T-cell (primary cell): ENCODE results near the gene SCAF1. TPM values are rescaled to one million over a fixed set of nuclear protein-coding genes. Genes with fewer than 3 reads are reported as not detected.

Experiments used
- ATAC-seq, 4 experiments: fragments of 200-7000 bp in 3 of 4; fragments of 150-1000 bp in 1 of 4; cut with Tn5 transposase; replicated peaks in 1 of 4; 1 replicate in 3 of 4; 2 replicates in 1 of 4; pipeline ENCODE4 v1.10.0; 2021; ENCODE audit warnings: moderate library complexity in 3 of 4, mild to moderate bottlenecking in 2 of 4, moderate number of reproducible peaks in 1 of 4
- CTCF ChIA-PET, 2 donors: fragments of 300-600 bp; sonication (Branson Sonifier 250); formaldehyde crosslinking; loops; one replicate each; lab custom pipeline; 2022; ENCODE audit warnings: antibody characterized with exemption in 2 of 2; lab: Charles Lee
- POLR2A ChIA-PET, 2 donors: fragments of 300-600 bp; sonication (Branson Sonifier 250); formaldehyde crosslinking; loops; one replicate each; lab custom pipeline; 2022; ENCODE audit warnings: antibody characterized with exemption in 2 of 2; lab: Charles Lee
- DNase-seq, 35 experiments: peaks; one replicate each; pipeline versions ENCODE4 v3.0.0 to v3.0.0-alpha.2; 2013 to 2023
- H3K27ac ChIP-seq: one replicate; pipeline ENCODE4 v1.5.1; 2013; ENCODE audit warnings: low read length
- H3K27me3 ChIP-seq, 2 experiments: replicated peaks in 1 of 2; 1 replicate in 1 of 2; 2 replicates in 1 of 2; pipeline versions ENCODE4 v1.6.1 to v1.7.0; 2013; ENCODE audit warnings: low read length in 1 of 2, mixed read lengths in 1 of 2; ENCODE audit not compliant: control insufficient read depth in 2 of 2, insufficient read depth in 2 of 2; ENCODE audit errors: extremely low read depth in 1 of 2
- H3K36me3 ChIP-seq, 2 donors: 1 replicate in 1 of 2; 2 replicates in 1 of 2; pipeline versions ENCODE4 v1.6.1 to v1.7.0; 2013; ENCODE audit warnings: low read length in 1 of 2; ENCODE audit not compliant: control insufficient read depth in 2 of 2, insufficient read depth in 1 of 2; ENCODE audit errors: extremely low read depth in 1 of 2
- H3K4me1 ChIP-seq, 2 experiments: 1 replicate in 1 of 2; 2 replicates in 1 of 2; pipeline versions ENCODE4 v1.6.1 to v1.7.0; 2013; ENCODE audit warnings: low read length in 2 of 2, mixed read lengths in 1 of 2; ENCODE audit not compliant: insufficient read depth in 2 of 2, control insufficient read depth in 1 of 2; ENCODE audit errors: extremely low read depth in 1 of 2
- H3K4me3 ChIP-seq, 2 donors: 1 replicate in 1 of 2; 2 replicates in 1 of 2; pipeline versions ENCODE4 v1.5.1 to v1.7.0; 2013; ENCODE audit warnings: mild to moderate bottlenecking in 2 of 2, low read length in 1 of 2, moderate library complexity in 1 of 2; ENCODE audit not compliant: control insufficient read depth in 1 of 2; ENCODE audit errors: extremely low read depth in 1 of 2
- H3K9me3 ChIP-seq: 2 replicates; pipeline ENCODE4 v1.7.0; 2013
- H3K27ac Mint-ChIP-seq, 2 donors: one replicate each; pipeline ENCODE4 v1.8.0; 2020 to 2021; ENCODE audit warnings: mild to moderate bottlenecking in 2 of 2, mixed read lengths in 2 of 2
- H3K27me3 Mint-ChIP-seq, 2 donors: one replicate each; pipeline ENCODE4 v1.8.0; 2021 to 2022; ENCODE audit warnings: mixed read lengths in 2 of 2
- H3K36me3 Mint-ChIP-seq: one replicate; pipeline ENCODE4 v1.8.0; 2021; ENCODE audit warnings: mixed read lengths
- H3K4me1 Mint-ChIP-seq, 3 donors: one replicate each; pipeline ENCODE4 v1.8.0; 2020 to 2022; ENCODE audit warnings: mixed read lengths in 3 of 3, mild to moderate bottlenecking in 1 of 3
- H3K4me3 Mint-ChIP-seq, 3 donors: one replicate each; pipeline ENCODE4 v1.8.0; 2020 to 2022; ENCODE audit warnings: mild to moderate bottlenecking in 3 of 3, mixed read lengths in 3 of 3, moderate library complexity in 3 of 3
- H3K9me3 Mint-ChIP-seq, 3 donors: one replicate each; pipeline ENCODE4 v1.8.0; 2020 to 2022; ENCODE audit warnings: mixed read lengths in 3 of 3
- WGBS: methylation state at CpG from one replicate; pipeline ENCODE4 v1.1.5; 2013; ENCODE audit warnings: missing lambda C conversion rate; ENCODE audit not compliant: insufficient coverage; 5-methylcytosine and 5-hydroxymethylcytosine counted together
- total RNA-seq, 35 experiments: library from RNA in 6 of 35; stranded (reverse) in 6 of 35; fragments of 120-200 nt in 1 of 35; gene quantifications; one replicate each; pipeline versions ENCODE4 v1.2.1 to v1.2.4 and lab custom pipeline; 2013 to 2026

SCAF1 gene
- total RNA-seq, 5 donors from 2014 or later (not counting 1 experiment from before 2014, with no cell fraction given) = 40.0 to 81.9 (median 75.4) TPM

DNA sequence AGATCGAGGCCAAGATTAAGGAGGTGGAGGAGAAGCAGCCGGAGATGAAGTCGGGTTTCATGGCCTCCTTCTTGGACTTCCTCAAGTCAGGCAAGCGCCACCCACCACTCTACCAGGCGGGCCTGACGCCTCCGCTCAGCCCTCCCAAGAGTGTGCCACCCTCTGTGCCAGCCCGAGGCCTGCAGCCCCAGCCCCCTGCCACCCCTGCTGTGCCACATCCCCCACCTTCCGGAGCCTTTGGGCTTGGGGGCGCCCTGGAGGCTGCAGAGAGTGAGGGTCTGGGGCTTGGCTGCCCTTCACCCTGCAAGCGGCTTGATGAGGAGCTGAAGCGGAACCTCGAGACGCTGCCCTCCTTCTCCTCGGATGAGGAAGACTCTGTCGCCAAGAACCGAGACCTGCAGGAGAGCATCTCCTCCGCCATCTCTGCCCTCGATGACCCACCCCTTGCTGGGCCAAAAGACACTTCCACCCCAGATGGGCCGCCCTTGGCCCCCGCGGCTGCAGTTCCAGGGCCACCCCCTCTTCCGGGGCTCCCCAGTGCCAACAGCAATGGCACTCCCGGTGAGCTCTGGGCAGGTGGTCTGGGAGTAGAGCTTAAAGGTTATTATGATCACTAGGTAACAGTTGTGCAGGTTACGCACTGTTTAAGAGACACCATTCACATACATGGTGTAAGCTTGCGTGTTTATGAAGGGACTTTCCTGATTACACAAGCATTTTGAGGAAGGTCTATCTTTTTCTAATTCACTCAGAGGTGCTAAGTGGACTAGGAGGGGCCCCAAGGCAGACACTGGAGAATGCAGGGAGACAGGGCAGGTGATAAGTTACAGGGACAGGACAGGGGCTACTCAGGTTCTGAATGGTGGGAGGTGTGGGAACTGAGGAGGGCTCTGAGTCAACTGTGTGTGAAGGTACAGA, 42.4 kb upstream of the SCAF1 start:
- no peak overlapping the region for H3K4me3 Mint-ChIP-seq
- CTCF ChIA-PET = interaction anchor here in 1 of 2 donors (0.7 kb wide), 1 partner anchor 50 kb away, joined by 5 read pairs; no protein-coding TSS in a partner anchor
- H3K36me3 ChIP-seq = peaks cover 25 to 75% of the 10 kb centered on the region in 2 donors
- H3K4me1 ChIP-seq = peaks cover 0 to 17% of the 10 kb centered on the region in 2 experiments
- 98% methylated on average over 12 of the region's 26 CpGs for WGBS
- H3K27ac Mint-ChIP-seq = peak overlapping the region in 1 of 2 donors; percentile 28
- H3K27me3 Mint-ChIP-seq = no peaks in the 10 kb centered on the region
- H3K4me3 ChIP-seq = no peak overlapping the region
- DNase-seq (no peak), ATAC-seq (no peak)
- no peaks in the 10 kb centered on the region for H3K9me3 ChIP-seq
- H3K27ac ChIP-seq = no peak overlapping the region
- H3K9me3 Mint-ChIP-seq = no peaks in the 10 kb centered on the region
- POLR2A ChIA-PET = no interaction called here
- H3K4me1 Mint-ChIP-seq = peaks cover 18 to 23% (median 20%) of the 10 kb centered on the region in 3 donors
- H3K36me3 Mint-ChIP-seq = peaks cover 21% of the 10 kb centered on the region
- no peaks in the 10 kb centered on the region for H3K27me3 ChIP-seq

- WGBS = 96% methylated on average over 28 of the region's 38 CpGs
- H3K4me3 Mint-ChIP-seq = no peak overlapping the region
- CTCF ChIA-PET = interaction anchor here in 1 of 2 donors (0.6 kb wide), 1 partner anchor 83 kb away, joined by 4 read pairs; no protein-coding TSS in a partner anchor
Observed at GRCh38 chr19:49601482-49602038, 40.4 kb upstream of the SCAF1 start.

GRCh38 chr19:49602806-49603205, 39.2 kb upstream of the SCAF1 start:
- H3K27me3 Mint-ChIP-seq = no peaks in the 10 kb centered on the region
- Histone ChIP-seq H3K4me3 (no peak overlapping the region), H3K36me3 (peaks cover 12 to 74% of the 10 kb centered on the region in 2 donors), H3K4me1 (peaks cover 0 to 17% of the 10 kb centered on the region in 2 experiments), H3K27me3 (no peaks in the 10 kb centered on the region), H3K27ac (no peak overlapping the region), H3K9me3 (no peaks in the 10 kb centered on the region)
- DNase-seq = no peak
- no peak overlapping the region for H3K27ac Mint-ChIP-seq
- no CpG with 5 or more reads among the region's 2 CpGs for WGBS
- H3K9me3 Mint-ChIP-seq = no peaks in the 10 kb centered on the region
- peaks cover 24% of the 10 kb centered on the region for H3K36me3 Mint-ChIP-seq
- no peak for ATAC-seq
- peaks cover 23 to 32% (median 25%) of the 10 kb centered on the region in 3 donors for H3K4me1 Mint-ChIP-seq
- POLR2A ChIA-PET = no interaction called here
- CTCF ChIA-PET = no interaction called here
- no peak overlapping the region for H3K4me3 Mint-ChIP-seq

More at GRCh38 chr19:49601482-49602038, 40.4 kb upstream of the SCAF1 start:
- Mint-ChIP-seq H3K36me3 (peaks cover 24% of the 10 kb centered on the region), H3K27ac (no peak overlapping the region), H3K9me3 (no peaks in the 10 kb centered on the region), H3K4me1 (peaks cover 19 to 29% (median 22%) of the 10 kb centered on the region in 3 donors), H3K27me3 (no peaks in the 10 kb centered on the region)
- POLR2A ChIA-PET = no interaction called here
- peaks cover 23 to 67% of the 10 kb centered on the region in 2 donors for H3K36me3 ChIP-seq
- no peak for DNase-seq
- no peak overlapping the region for H3K4me3 ChIP-seq
- no peak overlapping the region for H3K27ac ChIP-seq
- no peaks in the 10 kb centered on the region for H3K9me3 ChIP-seq
- H3K4me1 ChIP-seq = peaks cover 0 to 14% of the 10 kb centered on the region in 2 experiments
- ATAC-seq = no peak
- no peaks in the 10 kb centered on the region for H3K27me3 ChIP-seq

DNA sequence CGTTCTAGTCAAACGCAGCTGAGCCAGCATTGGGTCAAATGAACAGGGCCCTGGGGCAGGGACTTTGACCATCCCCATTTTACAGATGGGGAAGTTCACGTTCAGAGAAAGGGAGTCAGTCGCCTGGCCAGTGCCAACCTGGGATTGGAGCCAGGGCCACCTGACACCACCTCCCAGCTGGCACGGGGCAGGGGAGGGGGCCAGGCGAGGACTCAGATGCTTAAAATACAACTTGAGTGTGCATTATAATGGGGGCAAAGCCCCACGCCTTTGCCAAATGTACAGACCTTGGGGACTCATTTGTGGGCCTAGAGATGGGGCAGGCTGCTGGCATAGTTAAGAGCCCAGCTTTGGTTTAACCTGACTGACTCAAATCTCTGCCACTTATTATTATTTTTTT, 36.4 kb upstream of the SCAF1 start:
- Mint-ChIP-seq H3K4me3 (no peak overlapping the region), H3K36me3 (peaks cover 15% of the 10 kb centered on the region), H3K27me3 (no peaks in the 10 kb centered on the region), H3K4me1 (peaks cover 21 to 29% (median 24%) of the 10 kb centered on the region in 3 donors), H3K27ac (peak overlapping the region in 1 of 2 donors; percentile 11), H3K9me3 (no peaks in the 10 kb centered on the region)
- ATAC-seq (no peak), DNase-seq (no peak)
- peaks cover 14 to 68% of the 10 kb centered on the region in 2 donors for H3K36me3 ChIP-seq
- no peaks in the 10 kb centered on the region for H3K27me3 ChIP-seq
- no peak overlapping the region for H3K27ac ChIP-seq
- peaks cover 0 to 20% of the 10 kb centered on the region in 2 experiments for H3K4me1 ChIP-seq
- no peak overlapping the region for H3K4me3 ChIP-seq
- no peaks in the 10 kb centered on the region for H3K9me3 ChIP-seq
- ChIA-PET CTCF (no interaction called here), POLR2A (interaction anchor here in 1 of 2 donors (0.6 kb wide), 1 partner anchor 30 kb away, joined by 3 read pairs; no protein-coding TSS in a partner anchor)
- WGBS = 84% methylated on average over 6 of the region's 7 CpGs

DNA sequence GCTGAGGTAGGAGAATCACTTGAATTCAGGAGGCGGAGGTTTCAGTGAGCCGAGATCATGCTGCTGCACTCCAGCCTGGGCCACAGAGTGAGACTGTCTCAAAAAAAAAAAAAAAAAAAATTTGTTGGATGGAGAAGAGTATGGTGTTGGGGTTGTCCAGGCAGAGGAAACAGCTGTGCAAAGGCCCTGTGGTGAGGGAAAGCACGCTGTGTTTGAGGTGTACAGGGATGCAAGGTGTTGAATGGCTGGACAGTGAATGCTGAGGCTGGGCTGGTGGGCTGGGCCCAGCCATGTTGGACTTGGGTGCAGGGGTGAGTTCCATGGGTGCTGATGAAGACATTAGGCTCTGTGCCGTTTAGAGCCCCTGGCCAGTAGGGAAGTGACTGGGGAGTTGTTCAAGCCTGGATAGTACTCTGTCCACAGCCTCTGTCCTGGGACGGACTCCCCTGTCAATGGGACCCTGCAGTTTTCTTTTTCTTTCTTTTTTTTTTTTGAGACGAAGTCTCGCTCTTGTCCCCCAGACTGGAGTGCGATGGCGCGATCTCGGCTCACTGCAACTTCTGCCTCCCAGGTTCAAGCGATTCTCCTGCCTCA, 32.4 kb upstream of the SCAF1 start:
- WGBS = 93% methylated on average over 3 of the region's 12 CpGs
- Mint-ChIP-seq H3K9me3 (no peaks in the 10 kb centered on the region), H3K36me3 (peaks cover 11% of the 10 kb centered on the region), H3K27ac (no peak overlapping the region), H3K4me3 (no peak overlapping the region), H3K4me1 (peaks cover 24 to 29% (median 25%) of the 10 kb centered on the region in 3 donors), H3K27me3 (no peaks in the 10 kb centered on the region)
- CTCF ChIA-PET = no interaction called here
- Histone ChIP-seq H3K27ac (no peak overlapping the region), H3K9me3 (no peaks in the 10 kb centered on the region), H3K36me3 (peaks cover 18 to 54% of the 10 kb centered on the region in 2 donors), H3K4me3 (no peak overlapping the region), H3K4me1 (peaks cover 0 to 35% of the 10 kb centered on the region in 2 experiments), H3K27me3 (no peaks in the 10 kb centered on the region)
- no peak for ATAC-seq
- DNase-seq = no peak
- POLR2A ChIA-PET = no interaction called here

DNA sequence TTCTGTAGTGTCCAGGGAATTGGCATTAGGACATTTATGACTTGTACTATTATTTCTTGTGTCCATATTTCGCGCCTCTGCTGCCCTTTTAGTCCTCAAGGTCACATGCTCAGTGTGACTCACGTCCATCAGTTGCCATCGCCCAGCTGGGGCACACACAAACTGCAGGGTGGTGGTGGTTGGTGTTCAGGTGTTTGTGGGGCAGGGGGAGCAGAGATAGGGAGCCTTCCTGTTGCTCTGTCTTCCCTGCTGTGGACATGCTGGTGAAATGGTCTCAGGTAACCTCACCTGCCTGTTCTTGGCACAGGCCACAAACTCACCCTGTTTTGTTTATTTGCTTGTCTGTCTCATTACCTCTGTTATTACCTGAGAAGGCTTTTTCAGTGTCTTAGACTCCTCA, 28.6 kb upstream of the SCAF1 start:
- Histone ChIP-seq H3K36me3 (peaks cover 50 to 72% of the 10 kb centered on the region in 2 donors), H3K4me1 (peaks cover 0 to 28% of the 10 kb centered on the region in 2 experiments), H3K27ac (no peak overlapping the region), H3K9me3 (no peaks in the 10 kb centered on the region), H3K4me3 (no peak overlapping the region), H3K27me3 (no peaks in the 10 kb centered on the region)
- H3K4me1 Mint-ChIP-seq = peaks cover 19 to 20% (median 20%) of the 10 kb centered on the region in 3 donors
- WGBS = 84% methylated on average over 4 of the region's 4 CpGs
- H3K9me3 Mint-ChIP-seq = no peaks in the 10 kb centered on the region
- peak overlapping the region in 1 of 2 donors; percentile 66 for H3K27ac Mint-ChIP-seq
- H3K4me3 Mint-ChIP-seq = no peak overlapping the region
- ATAC-seq (no peak), DNase-seq (no peak)
- no peaks in the 10 kb centered on the region for H3K27me3 Mint-ChIP-seq
- CTCF ChIA-PET = no interaction called here
- POLR2A ChIA-PET = no interaction called here
- H3K36me3 Mint-ChIP-seq = peaks cover 35% of the 10 kb centered on the region
